BE2C (cell line): Measurements from ENCODE around the gene KCNQ1OT1.

Experiments used
- DNase-seq: peaks from one replicate; pipeline ENCODE4 v3.0.0-alpha.2; 2020
- H3K27me3 ChIP-seq: fragments of 250-450 bp; sonication (Bioruptor Pico); 2 replicates; pipeline ENCODE4 v1.5.1; 2020; ENCODE audit warnings: mild to moderate bottlenecking
- H3K36me3 ChIP-seq: fragments of 250-450 bp; sonication (Bioruptor Pico); 2 replicates; pipeline ENCODE4 v1.5.1; 2020; ENCODE audit warnings: mild to moderate bottlenecking
- H3K4me1 ChIP-seq: fragments of 250-450 bp; sonication (Bioruptor Pico); 2 replicates; pipeline ENCODE4 v1.5.1; 2020
- H3K4me3 ChIP-seq: 2 replicates; pipeline ENCODE4 v1.5.1; 2011; ENCODE audit warnings: low read depth, low read length
- H3K9me3 ChIP-seq: fragments of 250-450 bp; sonication (Bioruptor Pico); 2 replicates; pipeline ENCODE4 v1.5.1; 2020
- TF ChIP-seq, protein P1 (sequence below): IDR thresholded peaks from 2 replicates; pipeline ENCODE4 v1.5.1; 2012; ENCODE audit warnings: mild to moderate bottlenecking, low read depth, low read length

KCNQ1OT1 gene

GRCh38 chr11:2594267-2594666 lies 105.5 kb downstream of the KCNQ1OT1 start:
- H3K27me3 ChIP-seq: no peaks in the 10 kb centered on the region

GRCh38 chr11:2593393-2593950 lies 106.3 kb downstream of the KCNQ1OT1 start:
- DNase-seq: no peak
- Histone ChIP-seq H3K4me1 (no peaks in the 10 kb centered on the region), H3K36me3 (no peaks in the 10 kb centered on the region), H3K9me3 (no peaks in the 10 kb centered on the region), H3K4me3 (no peak overlapping the region), H3K27me3 (no peaks in the 10 kb centered on the region)
- TF ChIP-seq, protein P1, sequence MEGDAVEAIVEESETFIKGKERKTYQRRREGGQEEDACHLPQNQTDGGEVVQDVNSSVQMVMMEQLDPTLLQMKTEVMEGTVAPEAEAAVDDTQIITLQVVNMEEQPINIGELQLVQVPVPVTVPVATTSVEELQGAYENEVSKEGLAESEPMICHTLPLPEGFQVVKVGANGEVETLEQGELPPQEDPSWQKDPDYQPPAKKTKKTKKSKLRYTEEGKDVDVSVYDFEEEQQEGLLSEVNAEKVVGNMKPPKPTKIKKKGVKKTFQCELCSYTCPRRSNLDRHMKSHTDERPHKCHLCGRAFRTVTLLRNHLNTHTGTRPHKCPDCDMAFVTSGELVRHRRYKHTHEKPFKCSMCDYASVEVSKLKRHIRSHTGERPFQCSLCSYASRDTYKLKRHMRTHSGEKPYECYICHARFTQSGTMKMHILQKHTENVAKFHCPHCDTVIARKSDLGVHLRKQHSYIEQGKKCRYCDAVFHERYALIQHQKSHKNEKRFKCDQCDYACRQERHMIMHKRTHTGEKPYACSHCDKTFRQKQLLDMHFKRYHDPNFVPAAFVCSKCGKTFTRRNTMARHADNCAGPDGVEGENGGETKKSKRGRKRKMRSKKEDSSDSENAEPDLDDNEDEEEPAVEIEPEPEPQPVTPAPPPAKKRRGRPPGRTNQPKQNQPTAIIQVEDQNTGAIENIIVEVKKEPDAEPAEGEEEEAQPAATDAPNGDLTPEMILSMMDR: no peak

More at GRCh38 chr11:2594267-2594666, 105.5 kb downstream of the KCNQ1OT1 start:
- Histone ChIP-seq H3K36me3 (no peaks in the 10 kb centered on the region), H3K4me1 (no peaks in the 10 kb centered on the region), H3K4me3 (no peak overlapping the region), H3K9me3 (no peaks in the 10 kb centered on the region)
- TF ChIP-seq, protein P1: no peak
- no peak for DNase-seq

DNA sequence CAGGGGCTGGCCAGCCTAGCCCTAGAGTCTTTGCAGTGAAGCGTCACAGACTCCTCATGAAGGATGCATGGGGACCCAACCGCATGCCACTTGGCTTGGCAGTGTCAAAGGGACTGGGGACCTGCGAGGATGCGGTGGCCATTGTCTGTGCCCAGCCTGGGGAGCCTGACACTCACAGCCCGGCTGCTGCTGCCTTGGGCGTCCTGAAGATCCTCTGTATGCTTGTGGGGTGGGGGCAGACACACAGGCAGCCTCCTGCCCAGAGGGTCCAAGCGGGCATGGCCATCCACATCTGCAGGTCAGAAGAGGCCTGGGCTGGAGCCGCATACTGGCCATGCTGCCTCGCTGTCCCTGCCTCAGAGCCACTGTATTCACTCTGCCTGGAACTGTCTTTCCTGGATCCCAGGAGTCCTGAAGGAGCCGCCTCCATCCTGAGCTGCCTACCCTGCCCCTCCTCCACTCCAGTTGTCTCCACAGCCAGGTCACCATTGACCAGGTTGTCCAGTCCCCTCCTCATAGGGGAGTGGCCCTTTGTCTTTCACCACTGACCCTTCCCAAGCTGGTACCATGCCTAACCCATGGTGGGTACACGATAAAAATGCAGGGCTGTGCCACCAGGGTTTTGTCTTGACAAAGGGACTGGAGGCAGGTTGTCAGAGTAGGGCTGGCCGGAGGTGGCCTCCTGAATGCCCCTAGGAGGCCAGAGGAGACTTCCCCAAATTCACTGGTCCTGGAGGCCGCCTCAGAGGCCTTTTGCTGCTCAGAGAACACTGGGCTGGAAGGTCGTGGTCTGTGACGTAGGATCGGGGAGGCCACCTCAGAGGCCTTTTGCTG lies 107.0 kb downstream of the KCNQ1OT1 start:
- Histone ChIP-seq H3K27me3 (no peaks in the 10 kb centered on the region), H3K4me3 (no peak overlapping the region), H3K9me3 (no peaks in the 10 kb centered on the region), H3K36me3 (no peaks in the 10 kb centered on the region), H3K4me1 (no peaks in the 10 kb centered on the region)
- peak; percentile 1 for DNase-seq
- TF ChIP-seq, protein P1: no peak

DNA sequence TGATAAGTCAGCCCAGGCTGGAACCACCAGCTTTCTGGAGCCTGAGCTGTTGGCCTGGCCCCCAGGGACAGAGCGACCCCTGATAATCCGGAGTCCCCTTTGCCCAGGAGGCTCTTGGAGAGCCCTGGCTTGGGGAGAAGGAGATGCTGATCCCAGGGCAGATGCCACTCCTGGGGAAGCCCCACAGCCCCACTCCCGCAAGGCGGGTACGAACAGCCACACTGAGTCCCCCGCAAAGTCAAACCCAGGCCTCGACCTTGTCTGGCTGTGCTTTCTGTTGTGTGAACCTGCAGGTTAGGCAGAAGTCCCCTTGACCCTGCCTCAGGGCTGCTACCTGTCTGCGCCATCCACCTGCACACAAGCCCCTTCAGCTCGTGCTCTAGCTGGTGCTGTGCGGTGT lies 108.0 kb downstream of the KCNQ1OT1 start:
- Histone ChIP-seq H3K4me3 (no peak overlapping the region), H3K27me3 (no peaks in the 10 kb centered on the region), H3K9me3 (no peaks in the 10 kb centered on the region), H3K36me3 (no peaks in the 10 kb centered on the region), H3K4me1 (no peaks in the 10 kb centered on the region)
- DNase-seq: no peak
- TF ChIP-seq, protein P1: no peak

GRCh38 chr11:2590965-2591754 lies 108.6 kb downstream of the KCNQ1OT1 start:
- Histone ChIP-seq H3K4me1 (no peaks in the 10 kb centered on the region), H3K4me3 (no peak overlapping the region), H3K27me3 (no peaks in the 10 kb centered on the region), H3K9me3 (no peaks in the 10 kb centered on the region), H3K36me3 (no peaks in the 10 kb centered on the region)
- DNase-seq: no peak
- TF ChIP-seq, protein P1: no peak
